ENCODE results near the gene DLX3. TPM values are rescaled to one million over a fixed set of nuclear protein-coding genes. Genes with fewer than 3 reads are reported as not detected.

The DLX3 gene
- total RNA-seq, 4 donors from 2014 or later = 0.34 TPM; not detected in 3

GRCh38 chr17:49984283-49984682 lies 10.7 kb downstream of the DLX3 start:
- no peak for TF ChIP-seq CTCF (IDR thresholded peaks at IDR 0.05; ENCODE audit: low read depth)

GRCh38 chr17:49980703-49981197 lies 14.3 kb downstream of the DLX3 start:
- TF ChIP-seq CTCF (IDR thresholded peaks at IDR 0.05; ENCODE audit: low read depth) = no peak

- TF ChIP-seq CTCF (IDR thresholded peaks at IDR 0.05; ENCODE audit: low read depth) = no peak
Observed at GRCh38 chr17:49979748-49980479, 15.1 kb downstream of the DLX3 start.

DNA sequence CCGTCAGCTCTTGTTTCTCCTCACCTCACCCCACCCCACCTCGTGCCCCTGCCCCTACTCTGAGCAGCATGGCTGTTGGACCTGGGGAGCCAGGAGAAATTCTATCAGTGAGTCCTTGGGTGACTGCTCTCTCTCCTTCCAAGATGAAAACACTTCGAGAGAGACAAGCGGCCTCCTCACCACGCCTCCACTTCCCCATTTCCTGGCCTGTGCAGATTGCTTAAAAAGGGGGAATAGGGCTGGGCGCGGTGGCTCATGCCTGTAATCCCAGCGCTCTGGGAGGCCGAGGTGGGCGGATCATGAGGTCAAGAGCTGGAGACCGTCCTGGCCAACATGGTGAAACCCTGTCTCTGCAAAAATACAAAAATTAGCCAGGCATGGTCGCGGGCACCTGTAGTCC lies 16.5 kb downstream of the DLX3 start:
- TF ChIP-seq CTCF (IDR thresholded peaks at IDR 0.05; ENCODE audit: low read depth) = no peak

DNA sequence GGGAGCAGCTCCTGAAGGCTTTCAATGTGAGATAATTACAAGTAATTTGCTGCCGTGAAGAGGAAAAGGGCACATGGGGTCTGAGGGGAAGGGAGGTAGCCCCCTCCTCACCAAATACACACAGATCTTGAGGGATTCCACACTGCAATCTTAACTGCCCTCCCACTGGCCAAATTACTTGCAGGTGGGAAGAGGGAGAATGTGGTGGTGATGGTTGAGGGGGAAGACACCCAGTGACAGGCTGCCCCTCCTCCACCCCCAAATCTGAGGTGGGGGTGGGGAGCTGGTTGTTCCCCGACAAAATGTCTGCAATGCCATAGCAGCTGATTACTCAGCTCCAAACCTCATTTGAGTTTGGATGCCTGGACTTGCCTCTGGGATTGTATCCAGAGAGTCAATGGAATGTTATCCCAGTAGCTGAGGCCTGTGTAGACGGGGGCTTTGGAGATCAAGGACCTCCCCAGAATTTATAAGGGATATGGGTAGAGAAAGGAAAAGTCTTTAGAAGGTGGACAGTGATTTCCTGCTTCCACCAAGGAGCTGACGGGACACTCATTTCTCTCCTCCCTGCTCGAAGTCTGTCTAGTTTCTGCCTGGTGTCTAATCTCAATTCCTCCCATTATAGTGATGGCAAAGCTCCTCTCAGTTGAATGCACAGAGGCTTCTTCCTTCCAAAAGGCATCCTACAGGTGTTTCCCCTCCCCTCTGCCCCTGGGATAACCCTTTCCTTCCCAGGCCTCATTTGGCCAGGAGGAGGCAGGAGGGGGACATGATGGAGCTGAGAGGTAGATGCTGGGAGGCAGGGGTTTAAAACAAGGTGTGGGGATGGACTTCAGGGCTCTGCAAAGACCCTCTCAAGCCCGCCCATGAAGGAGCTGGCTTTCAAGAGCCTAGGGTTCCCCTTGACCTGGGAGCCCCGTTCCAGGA lies 17.3 kb downstream of the DLX3 start:
- no peak for TF ChIP-seq CTCF (IDR thresholded peaks at IDR 0.05; ENCODE audit: low read depth)

GRCh38 chr17:49976828-49977202 lies 18.2 kb downstream of the DLX3 start:
- TF ChIP-seq CTCF (IDR thresholded peaks at IDR 0.05; ENCODE audit: low read depth) = no peak
